SJSA1 (cell line): ENCODE data around the gene EPN2. TPM values are rescaled to one million over a fixed set of nuclear protein-coding genes. Genes with fewer than 3 reads are reported as not detected.

Experiments
- DNase-seq, 2 experiments: peaks; one replicate each; pipeline ENCODE4 v3.0.0-alpha.2; 2015 to 2020; ENCODE audit warnings: low spot score in 2 of 2, low read depth in 1 of 2
- H3K27ac ChIP-seq: fragments of 250-450 bp; sonication (Bioruptor Pico); 2 replicates; pipeline ENCODE4 v1.5.1; 2020; ENCODE audit warnings: mild to moderate bottlenecking, moderate library complexity
- H3K27me3 ChIP-seq: fragments of 250-450 bp; sonication (Bioruptor Pico); replicated peaks from 2 replicates; pipeline ENCODE4 v1.5.1; 2020; ENCODE audit warnings: mild to moderate bottlenecking, moderate library complexity
- H3K36me3 ChIP-seq: fragments of 250-450 bp; sonication (Bioruptor Pico); 2 replicates; pipeline ENCODE4 v1.5.1; 2020; ENCODE audit warnings: mild to moderate bottlenecking
- H3K4me1 ChIP-seq: fragments of 250-450 bp; sonication (Bioruptor Pico); replicated peaks from 2 replicates; pipeline ENCODE4 v1.6.1; 2021; ENCODE audit warnings: mild to moderate bottlenecking
- H3K4me3 ChIP-seq: fragments of 250-450 bp; sonication (Bioruptor Pico); 2 replicates; pipeline ENCODE4 v1.5.1; 2020; ENCODE audit warnings: mild to moderate bottlenecking
- H3K9me3 ChIP-seq: fragments of 250-450 bp; sonication (Bioruptor Pico); replicated peaks from 2 replicates; pipeline ENCODE4 v1.5.1; 2020; ENCODE audit warnings: mild to moderate bottlenecking
- total RNA-seq: library from RNA; depleted of rRNA; stranded (reverse); fragments of >200 nt; shearing (Covaris generic); gene quantifications from 2 replicates; pipeline ENCODE4 v1.2.3, GENCODE V29; 2014

EPN2 gene
- total RNA-seq, 1 experiment from 2014 or later: 19.9 TPM

GRCh38 chr17:19284005-19284959 lies 47.1 kb downstream of the EPN2 start:
- H3K36me3 ChIP-seq: peaks cover 17% of the 10 kb centered on the region
- DNase-seq: no peak
- H3K9me3 ChIP-seq: no peaks in the 10 kb centered on the region
- H3K4me1 ChIP-seq: peaks cover 14% of the 10 kb centered on the region
- H3K27ac ChIP-seq: no peak overlapping the region
- no peak overlapping the region for H3K4me3 ChIP-seq
- no peaks in the 10 kb centered on the region for H3K27me3 ChIP-seq

GRCh38 chr17:19285213-19285900 lies 48.2 kb downstream of the EPN2 start:
- DNase-seq: no peak
- peaks cover 14% of the 10 kb centered on the region for H3K36me3 ChIP-seq
- H3K4me1 ChIP-seq: peaks cover 14% of the 10 kb centered on the region
- H3K27me3 ChIP-seq: no peaks in the 10 kb centered on the region
- no peaks in the 10 kb centered on the region for H3K9me3 ChIP-seq
- H3K27ac ChIP-seq: no peak overlapping the region
- H3K4me3 ChIP-seq: no peak overlapping the region

- no peak overlapping the region for H3K27ac ChIP-seq
- no peak for DNase-seq
- H3K36me3 ChIP-seq: peaks cover 14% of the 10 kb centered on the region
- no peak overlapping the region for H3K4me3 ChIP-seq
- H3K4me1 ChIP-seq: peaks cover 14% of the 10 kb centered on the region
- no peaks in the 10 kb centered on the region for H3K9me3 ChIP-seq
- no peaks in the 10 kb centered on the region for H3K27me3 ChIP-seq
Observed at GRCh38 chr17:19286751-19287341, 49.7 kb downstream of the EPN2 start.

GRCh38 chr17:19287651-19288050 lies 50.5 kb downstream of the EPN2 start:
- H3K4me3 ChIP-seq: no peak overlapping the region
- no peaks in the 10 kb centered on the region for H3K9me3 ChIP-seq
- H3K27ac ChIP-seq: no peak overlapping the region
- peaks cover 14% of the 10 kb centered on the region for H3K4me1 ChIP-seq
- DNase-seq: no peak
- H3K36me3 ChIP-seq: peaks cover 14% of the 10 kb centered on the region
- no peaks in the 10 kb centered on the region for H3K27me3 ChIP-seq

DNA sequence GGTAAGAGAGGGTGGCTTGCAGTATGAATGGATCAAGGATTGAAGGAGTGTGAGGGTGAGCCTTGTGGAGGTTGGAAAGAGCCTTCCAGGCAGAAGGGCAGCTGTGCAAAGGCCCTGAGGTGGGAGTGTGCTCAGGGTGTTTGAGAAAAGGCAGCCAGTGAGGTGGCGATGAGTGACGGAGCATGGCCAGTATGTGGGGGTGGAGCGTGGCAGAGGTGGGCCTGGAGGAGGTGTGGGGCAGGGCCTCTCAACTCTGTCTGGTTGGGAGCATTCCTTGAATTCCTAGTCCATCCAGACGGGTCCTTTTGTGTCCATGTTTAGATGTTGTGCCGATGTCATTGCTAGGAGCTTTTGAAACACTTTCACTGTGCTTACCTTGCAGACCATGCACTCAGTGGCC lies 51.3 kb downstream of the EPN2 start:
- H3K27me3 ChIP-seq: no peaks in the 10 kb centered on the region
- H3K27ac ChIP-seq: no peak overlapping the region
- no peak overlapping the region for H3K4me3 ChIP-seq
- peaks cover 10% of the 10 kb centered on the region for H3K36me3 ChIP-seq
- H3K9me3 ChIP-seq: no peaks in the 10 kb centered on the region
- peaks cover 14% of the 10 kb centered on the region for H3K4me1 ChIP-seq
- peak; percentile 49 to 74 for DNase-seq

GRCh38 chr17:19290066-19290705 lies 53.0 kb downstream of the EPN2 start:
- H3K4me3 ChIP-seq: no peak overlapping the region
- H3K27me3 ChIP-seq: no peaks in the 10 kb centered on the region
- DNase-seq: no peak

DNA sequence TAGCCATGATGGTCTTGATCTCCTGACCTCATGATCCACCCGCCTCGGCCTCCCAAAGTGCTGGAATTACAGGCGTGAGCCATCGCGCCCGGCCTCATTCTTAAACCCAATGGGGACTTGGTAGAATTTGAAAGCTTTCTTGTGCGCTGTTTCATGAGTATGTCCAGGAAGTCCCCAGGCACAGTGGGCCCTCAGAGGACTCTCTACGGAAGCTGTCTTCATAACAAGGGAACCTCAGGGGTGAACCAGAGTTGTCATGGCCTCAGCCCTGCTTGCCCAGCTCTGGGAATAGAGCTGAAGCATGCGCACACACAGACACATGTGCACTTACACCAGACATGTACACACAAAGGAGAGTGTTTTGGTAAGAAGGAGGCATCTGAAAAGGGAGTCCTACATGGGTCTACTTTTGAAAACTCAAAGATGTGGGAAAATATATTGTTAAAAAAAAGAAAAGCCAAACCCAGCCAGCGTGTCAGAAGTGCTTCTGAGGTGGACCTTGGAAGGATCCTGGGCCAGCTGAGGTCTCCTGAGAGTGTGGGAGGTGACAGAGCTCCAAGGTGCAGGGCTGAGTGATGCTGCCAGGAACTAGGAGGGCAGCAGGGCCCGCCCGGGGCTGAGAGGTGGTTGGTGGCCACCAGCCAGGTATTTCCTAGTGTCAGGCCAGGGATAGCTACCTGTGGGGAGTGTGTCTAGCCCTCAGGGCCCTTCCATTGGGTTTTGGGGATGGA lies 54.6 kb downstream of the EPN2 start:
- Histone ChIP-seq H3K9me3 (no peaks in the 10 kb centered on the region), H3K4me1 (peaks cover 14% of the 10 kb centered on the region), H3K36me3 (peaks cover 5% of the 10 kb centered on the region; the same call in 1 of the 2 replicates), H3K27ac (no peak overlapping the region), H3K27me3 (no peaks in the 10 kb centered on the region), H3K4me3 (no peak overlapping the region)
- no peak for DNase-seq

More at GRCh38 chr17:19290066-19290705, 53.0 kb downstream of the EPN2 start:
- Histone ChIP-seq H3K27ac (no peak overlapping the region), H3K36me3 (peaks cover 5% of the 10 kb centered on the region; the same call in 1 of the 2 replicates), H3K4me1 (peaks cover 14% of the 10 kb centered on the region), H3K9me3 (no peaks in the 10 kb centered on the region)

GRCh38 chr17:19292377-19292711 lies 55.2 kb downstream of the EPN2 start:
- H3K4me3 ChIP-seq: no peak overlapping the region
- H3K9me3 ChIP-seq: no peaks in the 10 kb centered on the region
- H3K27me3 ChIP-seq: no peaks in the 10 kb centered on the region
- no peak overlapping the region for H3K27ac ChIP-seq
- H3K36me3 ChIP-seq: peaks cover 5% of the 10 kb centered on the region; the same call in 1 of the 2 replicates
- H3K4me1 ChIP-seq: peaks cover 14% of the 10 kb centered on the region
- no peak for DNase-seq

GRCh38 chr17:19294443-19294842 lies 57.3 kb downstream of the EPN2 start:
- DNase-seq: no peak
- H3K9me3 ChIP-seq: no peaks in the 10 kb centered on the region
- no peaks in the 10 kb centered on the region for H3K36me3 ChIP-seq
- H3K4me3 ChIP-seq: no peak overlapping the region
- no peaks in the 10 kb centered on the region for H3K4me1 ChIP-seq
- H3K27ac ChIP-seq: no peak overlapping the region
- H3K27me3 ChIP-seq: no peaks in the 10 kb centered on the region

DNA sequence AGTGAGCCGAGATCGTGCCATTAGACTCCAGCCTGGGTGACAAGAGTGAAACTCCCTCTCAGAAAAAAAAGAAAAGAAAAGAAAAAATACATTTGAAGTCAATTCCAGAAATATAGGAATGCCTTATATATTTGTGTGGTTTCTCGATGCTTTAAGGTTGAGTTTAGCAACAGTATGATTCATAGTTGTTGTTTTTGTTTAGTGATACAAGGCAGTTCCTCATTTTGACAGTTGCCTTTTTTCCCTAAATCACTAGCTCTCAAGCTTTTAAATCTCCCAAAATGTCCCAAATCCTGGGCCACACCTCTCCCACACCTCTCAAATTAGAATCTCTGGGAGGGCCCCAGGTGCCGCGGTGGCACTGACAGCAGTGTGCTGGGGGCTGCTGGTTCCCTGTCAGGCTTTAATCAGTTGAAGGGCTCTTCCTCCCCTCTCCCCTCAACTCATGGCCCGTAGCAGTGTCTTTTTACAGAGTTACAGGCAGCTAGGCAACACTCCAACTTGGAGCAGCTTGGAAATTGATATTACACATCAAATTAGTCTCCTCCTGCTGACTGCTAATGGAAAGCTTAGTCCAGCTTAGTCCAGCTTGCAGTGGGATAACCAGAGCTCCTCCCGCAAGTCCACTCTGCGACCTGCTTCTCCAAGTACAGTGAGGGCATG lies 58.4 kb downstream of the EPN2 start:
- no peaks in the 10 kb centered on the region for H3K27me3 ChIP-seq
- DNase-seq: no peak
- H3K9me3 ChIP-seq: no peaks in the 10 kb centered on the region
- H3K36me3 ChIP-seq: no peaks in the 10 kb centered on the region
- H3K4me3 ChIP-seq: no peak overlapping the region
- H3K4me1 ChIP-seq: no peaks in the 10 kb centered on the region
- no peak overlapping the region for H3K27ac ChIP-seq

- H3K4me3 ChIP-seq: no peak overlapping the region
- no peak for DNase-seq
- no peaks in the 10 kb centered on the region for H3K27me3 ChIP-seq
- no peak overlapping the region for H3K27ac ChIP-seq
- no peaks in the 10 kb centered on the region for H3K36me3 ChIP-seq
- H3K4me1 ChIP-seq: no peaks in the 10 kb centered on the region
- H3K9me3 ChIP-seq: no peaks in the 10 kb centered on the region
Observed at GRCh38 chr17:19296786-19297778, 59.9 kb downstream of the EPN2 start.
